ENCODE results near the gene TMEM131L.
"Not testable (repeated sequence)": the region's sequence is repeated elsewhere in the genome, so short reads cannot be mapped to it uniquely, and the experiment has no call there.

TMEM131L gene

DNA sequence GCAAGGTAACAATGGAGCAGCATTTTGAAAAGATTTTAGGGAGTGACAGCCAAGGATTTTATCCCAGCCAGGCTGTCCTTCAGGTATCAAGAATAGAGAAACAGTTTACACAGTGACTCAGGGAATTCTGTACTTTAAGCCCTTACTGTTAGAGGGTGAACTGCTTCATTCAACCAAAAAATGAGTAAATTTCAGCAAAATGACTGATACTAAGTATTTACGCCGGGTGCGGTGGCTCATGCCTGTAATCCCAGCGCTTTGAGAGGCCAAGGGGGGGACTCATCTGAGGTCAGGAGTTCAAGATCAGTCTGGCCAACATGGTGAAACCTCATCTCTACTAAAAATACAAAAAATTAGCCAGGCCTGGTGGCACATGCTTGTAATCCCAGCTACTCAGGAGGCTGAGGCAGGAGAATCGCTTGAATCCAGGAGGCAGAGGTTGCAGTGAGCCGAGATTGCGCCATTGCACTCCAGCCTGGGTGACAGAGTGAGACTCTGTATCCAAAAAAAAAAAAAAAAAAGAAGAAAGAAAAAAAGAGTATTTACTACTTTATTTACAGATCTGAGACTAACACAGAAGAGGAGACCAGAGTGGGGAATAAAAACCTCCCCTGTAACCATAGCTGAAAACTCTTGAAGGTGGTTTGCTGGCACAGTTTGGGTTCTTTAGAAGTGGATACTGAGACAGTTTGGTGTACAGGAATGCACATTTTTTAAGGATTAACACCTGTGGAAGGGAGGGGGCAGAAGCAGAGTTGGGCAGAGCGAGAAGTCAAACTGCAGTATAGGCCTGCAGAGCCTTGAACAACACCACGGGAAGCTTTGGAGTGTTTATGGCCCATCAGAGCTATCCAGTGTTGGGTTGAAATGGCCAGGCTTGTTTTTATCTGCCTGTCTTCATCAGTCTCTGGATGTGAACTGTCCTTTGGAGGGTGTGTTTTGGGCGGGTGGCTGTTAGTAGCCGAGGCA lies 40.5 kb downstream of the TMEM131L start:
- no peak for DNase-seq

DNA sequence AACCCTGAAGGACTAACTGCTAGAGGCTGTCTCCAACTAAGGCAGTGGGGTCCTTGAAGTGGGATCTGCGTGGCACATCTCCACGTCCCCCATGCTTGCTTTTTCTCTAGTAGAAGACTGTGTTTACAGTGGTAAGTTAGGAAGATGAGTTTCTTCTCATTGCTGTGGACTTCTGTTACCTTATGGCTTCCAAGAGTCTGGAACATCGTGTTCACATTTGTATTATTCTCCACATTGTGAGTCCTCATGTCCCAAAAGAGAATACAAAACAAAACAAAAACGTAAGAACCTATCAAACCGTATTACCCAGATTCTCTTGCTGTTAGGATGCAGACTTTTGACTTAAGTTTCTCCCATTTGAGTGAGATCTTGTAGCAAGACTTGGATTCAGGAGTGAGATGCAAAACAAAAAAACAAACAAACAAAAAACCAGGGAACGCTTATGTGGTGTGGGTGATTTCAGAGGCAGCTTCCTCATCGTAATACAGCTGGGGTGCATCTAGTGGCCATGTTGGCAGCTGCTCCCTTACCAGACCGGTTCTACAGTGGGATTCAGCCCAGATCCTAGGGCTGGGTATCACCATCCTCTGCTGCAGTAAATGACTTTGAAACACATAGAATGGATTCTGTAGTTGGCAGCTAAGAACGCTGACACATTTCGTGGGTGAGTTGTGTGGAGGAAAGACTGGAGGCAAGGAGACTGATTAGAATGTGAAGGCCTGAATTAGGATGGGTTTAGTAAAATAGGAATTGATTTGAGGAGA lies 41.3 kb downstream of the TMEM131L start:
- no peak for DNase-seq

DNA sequence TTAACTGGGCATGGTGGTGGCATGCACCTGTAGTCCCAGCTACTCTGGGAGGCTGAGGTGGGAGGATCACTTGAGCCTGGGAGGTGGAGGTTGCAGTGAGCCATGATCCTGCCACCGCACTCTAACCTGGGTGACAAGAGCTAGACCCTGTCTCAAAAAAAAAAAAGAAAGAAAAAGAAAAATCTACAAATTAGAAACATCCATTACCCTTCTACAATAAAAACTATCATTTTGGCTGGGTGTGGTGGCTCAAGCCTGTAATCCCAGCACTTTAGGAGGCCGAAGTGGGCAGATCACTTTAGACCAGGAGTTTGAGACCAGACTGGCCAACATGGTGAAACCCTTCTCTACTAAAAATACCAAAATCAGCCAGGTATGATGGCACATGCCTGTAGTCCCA lies 43.1 kb downstream of the TMEM131L start:
- DNase-seq: not testable (repeated sequence)

DNA sequence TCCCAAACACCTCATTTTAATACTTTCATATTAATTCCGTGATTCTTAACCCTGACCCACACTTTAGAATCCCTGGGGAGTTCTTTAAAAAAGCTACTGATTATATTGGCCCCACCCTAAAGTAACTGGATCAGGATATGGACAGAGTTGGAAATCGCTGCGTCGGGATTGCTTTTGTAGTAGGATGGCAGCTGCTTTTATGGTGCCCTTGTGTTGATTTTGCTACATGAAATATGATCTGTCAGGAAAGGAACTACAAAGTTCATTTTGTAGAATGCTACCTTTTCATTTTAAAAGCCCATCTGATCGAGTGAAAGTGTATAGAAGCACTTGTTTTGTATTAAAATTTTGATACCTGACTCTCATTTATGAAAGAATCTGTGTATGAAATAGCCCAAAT lies 43.6 kb downstream of the TMEM131L start:
- DNase-seq: no peak

DNA sequence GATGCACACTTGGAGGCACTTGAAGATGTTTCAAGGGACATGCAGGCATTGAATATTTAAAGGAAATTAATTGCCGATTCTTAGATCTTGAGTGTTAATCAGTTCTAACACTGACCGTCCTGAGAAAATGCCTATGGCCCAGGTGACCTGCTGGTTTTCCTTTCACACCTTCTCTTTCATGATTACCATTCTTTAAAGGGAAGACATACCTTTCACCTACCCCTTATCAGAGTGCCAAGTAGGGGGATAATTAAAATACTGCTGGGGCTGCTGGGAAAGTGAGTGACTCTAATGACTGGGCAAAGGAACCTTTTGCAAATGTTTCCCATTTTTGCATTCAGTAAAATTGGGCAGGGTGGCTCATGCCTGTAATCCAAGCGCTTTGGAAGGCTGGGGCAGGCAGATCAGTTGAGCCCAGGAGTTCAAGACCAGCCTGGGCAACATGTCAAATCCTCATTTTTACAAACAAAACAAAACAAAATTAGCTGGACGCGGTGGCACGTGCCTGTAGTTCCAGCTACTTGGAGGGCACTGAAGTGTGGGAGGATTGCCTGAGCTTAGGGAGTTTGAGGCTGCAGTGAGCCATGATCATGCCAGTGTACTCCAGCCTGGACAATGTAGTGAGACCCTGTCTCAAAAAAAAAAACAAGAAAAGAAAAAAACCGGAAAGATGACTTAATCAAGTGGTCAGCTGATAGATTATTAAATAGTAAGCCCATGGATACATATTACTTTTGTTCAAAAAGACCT lies 44.3 kb downstream of the TMEM131L start:
- no peak for DNase-seq

DNA sequence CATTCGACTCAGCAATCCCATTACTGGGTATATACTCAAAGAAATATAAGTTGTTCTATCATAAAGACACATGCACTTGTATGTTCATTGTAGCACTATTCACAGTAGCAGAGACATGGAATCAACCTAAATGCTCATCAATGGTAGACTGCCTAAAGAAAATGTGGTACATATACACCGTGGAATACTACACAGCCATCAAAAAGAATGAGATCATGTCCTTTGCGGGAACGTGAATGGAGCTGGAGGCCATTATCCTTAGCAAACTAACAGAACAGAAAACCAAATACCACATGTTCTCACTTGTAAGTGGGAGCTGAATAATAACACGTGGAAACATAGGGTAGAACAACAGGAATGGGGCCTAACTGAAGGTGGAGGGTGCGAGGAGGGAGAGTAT lies 44.9 kb downstream of the TMEM131L start:
- no peak for DNase-seq

DNA sequence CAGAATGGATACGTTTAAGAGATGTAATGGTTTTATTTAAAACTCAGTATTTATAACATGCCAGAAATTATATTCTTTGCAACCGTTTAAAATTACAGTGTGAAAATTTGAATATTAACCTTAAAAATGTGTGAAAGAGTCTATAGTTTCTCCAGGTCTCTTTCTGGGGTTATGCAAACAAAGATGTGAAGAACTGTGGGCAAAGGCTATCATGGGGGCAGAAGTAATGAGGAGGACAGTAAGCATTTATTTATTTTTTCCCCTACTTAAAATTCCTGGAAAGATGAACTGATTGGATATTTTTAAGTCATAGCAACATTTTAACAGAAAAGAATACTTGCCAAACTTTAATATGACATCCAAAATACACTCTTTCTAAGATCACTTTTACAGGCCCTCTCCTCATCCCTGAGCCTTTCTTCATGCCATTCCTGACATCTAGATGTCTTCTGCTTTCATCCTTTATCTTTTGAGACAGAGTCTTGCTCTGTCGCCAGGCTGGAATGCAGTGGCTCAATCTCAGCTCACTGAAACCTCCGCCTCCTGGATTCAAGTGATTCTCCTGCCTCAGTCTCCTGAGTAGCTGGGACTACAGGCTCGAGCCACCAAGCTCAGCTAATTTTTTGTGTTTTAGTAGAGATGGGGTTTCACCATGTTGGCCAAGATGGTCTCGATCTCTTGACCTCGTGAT lies 46.1 kb downstream of the TMEM131L start:
- no peak for DNase-seq

DNA sequence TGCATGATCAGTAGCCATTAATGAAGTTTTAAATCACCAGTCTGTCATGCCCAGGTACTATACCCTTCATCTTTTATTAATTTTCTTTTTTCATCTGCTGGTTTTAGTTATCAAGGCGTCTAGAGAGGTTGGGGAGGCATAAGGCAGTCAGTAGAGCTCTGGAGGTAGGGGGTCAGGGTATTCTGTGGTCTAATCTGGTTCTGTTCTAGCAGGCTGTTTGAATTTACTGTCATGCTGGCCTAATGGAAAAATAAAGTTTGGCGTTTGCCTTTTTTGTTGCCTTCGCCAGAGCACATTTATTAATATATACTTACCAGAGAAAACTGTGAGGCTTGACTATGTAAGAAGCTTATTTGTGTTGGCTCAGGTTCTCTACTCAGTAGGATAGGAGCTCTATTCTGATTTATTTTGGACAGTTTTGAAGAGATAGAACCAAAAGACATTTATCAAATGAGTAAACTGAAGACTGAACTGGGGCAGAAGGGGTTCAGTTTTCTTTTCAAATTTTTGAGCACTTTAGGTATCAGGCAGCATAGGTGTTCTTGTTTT lies 46.9 kb downstream of the TMEM131L start:
- no peak for DNase-seq

DNA sequence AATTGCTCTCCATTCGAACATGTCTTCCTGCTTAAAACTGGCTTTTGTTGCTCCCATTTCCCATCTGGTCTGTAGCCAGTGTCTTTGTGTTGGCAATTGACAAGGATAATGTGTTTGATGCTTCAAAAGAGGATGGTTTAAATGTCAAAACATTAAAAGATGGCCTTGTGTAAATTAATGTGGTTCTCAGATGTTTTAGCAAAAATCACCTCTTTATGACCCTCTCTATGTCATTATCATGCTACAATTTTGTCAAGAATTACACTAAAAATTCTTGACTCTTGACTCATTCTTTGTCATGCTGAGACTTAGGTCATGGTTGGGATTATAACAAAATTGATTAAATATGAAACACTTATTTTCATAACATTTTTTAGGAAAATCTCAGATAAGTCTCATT lies 47.4 kb downstream of the TMEM131L start:
- no peak for DNase-seq

DNA sequence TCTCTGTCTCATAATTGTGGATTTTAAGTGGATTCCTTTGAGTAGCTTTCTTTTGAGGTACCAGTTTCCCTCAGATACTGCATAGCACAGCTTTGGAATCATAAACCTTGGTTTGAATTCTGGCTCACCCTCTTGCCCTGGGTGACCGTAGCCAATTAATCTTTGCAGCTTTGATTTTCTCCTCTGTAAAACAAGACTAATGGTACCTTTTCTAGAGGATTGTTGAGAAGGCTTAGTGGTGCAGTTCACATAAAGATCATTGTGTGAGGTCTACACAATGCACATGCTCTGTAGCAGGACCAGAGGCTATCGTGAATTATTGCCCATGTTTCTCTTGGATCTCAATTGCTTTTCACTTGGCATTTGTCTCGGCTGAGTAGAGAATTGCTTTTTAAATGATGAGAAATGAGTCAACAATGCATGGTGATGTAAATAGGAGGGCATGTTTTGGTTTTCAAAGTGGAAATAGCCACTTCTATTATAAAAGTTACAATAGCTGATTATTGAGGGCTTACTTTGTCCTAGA lies 47.9 kb downstream of the TMEM131L start:
- no peak for DNase-seq

DNA sequence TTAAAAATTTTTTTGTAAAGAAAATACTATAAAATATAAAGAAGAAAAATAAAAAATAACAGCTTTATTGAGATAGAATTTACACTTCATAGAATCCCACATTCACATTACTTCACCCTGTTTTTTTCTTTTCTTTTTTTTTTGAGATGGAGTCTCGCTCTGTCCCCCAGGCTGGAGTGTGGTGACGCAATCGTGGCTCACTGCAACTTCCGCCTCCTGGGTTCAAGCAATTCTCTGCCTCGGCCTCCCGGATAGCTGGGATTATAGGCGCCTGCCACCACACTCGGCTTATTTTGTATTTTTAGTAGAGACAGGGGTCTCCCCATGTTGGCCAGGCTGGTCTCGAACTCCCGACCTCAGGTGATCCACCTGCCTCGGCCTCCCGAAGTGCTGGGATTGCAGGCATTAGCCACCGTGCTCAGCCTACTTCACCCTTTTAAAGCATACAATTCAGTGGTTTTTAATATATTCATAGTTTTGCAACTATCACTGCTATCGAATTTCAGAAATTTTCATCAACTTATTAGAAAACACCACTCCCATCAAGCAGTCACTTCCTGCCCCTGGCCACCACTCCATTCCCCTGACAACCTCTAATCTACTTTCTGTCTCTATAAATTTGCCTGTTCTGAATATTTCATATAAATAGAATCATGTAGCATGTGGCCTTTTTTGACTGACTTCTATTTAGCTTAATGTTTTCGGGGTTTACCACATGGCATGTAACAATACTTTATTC lies 48.7 kb downstream of the TMEM131L start:
- DNase-seq: no peak

DNA sequence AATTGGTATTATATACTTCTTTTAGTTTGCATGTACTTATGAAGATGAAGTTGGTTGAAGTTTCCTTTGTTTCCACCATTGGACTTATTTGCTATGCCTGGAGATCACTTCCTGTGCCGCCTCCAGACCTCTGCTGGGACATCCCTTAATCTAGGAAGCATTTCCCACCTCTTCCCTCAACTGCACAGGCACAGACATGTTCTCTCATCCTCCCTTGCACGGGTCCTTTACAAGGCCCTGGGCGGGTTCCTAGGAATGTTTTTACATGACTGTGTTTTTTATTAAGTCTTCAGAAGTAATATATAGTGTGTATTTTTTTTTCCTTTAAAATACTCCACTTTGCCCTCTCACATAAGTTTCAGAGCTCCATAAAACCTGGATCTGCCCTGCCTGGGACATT lies 51.0 kb downstream of the TMEM131L start:
- no peak for DNase-seq

DNA sequence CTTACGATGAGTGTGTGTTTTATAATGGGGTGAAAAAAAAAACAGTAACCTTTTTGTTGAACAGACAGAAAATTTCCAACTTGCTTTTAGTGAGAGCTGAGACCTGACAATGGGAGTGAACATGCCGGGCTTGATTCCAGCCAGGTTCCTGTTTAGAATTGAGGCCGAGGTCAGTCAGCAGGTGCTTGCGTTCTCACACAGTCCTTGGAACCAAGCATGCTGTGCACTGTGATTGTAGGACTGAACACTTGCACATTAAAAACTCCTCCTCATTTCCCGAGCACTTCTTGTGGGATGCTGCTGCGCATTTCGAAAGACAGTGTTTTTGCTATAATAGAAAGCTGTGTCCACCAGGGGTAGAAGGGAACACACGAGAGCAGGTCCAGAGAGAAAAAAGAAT lies 51.8 kb downstream of the TMEM131L start:
- no peak for DNase-seq

DNA sequence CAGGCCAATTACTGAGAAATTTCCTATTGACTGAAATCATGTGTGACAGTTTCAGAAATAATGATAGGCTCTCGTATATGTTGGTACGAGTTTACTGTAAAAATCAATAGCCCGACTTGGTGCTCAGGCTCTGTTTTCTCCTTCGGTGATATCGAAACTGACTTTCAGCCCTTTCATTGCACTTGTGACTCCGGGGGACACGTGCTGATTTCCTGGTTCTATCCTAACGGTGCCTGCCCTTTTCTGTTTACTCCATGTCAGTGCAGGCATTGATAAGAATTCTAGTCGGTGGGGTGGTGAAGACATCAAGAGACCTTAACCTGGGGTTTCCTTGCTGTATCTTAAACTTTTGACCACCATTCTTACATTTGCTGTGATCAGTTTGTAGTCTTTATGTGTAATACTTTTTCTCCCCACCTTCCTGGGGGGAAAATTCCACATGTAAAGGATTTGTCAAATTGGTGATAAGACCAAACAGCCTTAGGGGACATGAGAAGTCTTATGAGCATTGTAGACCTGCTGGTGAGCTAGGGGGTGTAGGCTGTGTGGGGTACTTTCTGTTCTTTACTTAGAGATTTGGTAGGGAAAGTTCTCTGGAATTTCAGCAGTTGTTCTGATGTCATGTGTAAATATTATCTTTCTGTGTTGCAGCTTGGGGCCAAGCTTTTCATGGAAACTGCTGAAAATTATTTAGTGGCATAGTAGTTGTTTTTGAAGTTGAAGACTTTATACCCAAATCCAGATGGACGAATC lies 52.7 kb downstream of the TMEM131L start:
- no peak for DNase-seq

DNA sequence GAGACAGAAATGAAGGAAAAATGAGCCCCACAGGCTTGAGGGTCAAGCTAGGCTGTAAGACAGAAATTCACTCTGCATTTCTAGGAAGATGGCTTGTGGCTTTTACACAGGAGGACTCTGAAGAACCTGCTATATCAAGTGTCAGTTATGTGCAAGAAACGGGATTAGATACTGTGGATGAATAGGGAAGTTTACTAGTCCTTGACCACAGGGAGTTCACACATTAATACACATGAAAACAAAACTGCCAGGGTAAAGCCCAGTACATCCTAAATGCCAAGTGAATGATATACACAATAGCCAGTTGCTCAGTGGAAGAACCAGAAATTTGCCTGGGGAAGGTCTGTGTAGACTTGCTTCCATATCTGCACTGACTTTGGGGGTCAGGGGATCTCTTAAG lies 53.5 kb downstream of the TMEM131L start:
- DNase-seq: no peak

DNA sequence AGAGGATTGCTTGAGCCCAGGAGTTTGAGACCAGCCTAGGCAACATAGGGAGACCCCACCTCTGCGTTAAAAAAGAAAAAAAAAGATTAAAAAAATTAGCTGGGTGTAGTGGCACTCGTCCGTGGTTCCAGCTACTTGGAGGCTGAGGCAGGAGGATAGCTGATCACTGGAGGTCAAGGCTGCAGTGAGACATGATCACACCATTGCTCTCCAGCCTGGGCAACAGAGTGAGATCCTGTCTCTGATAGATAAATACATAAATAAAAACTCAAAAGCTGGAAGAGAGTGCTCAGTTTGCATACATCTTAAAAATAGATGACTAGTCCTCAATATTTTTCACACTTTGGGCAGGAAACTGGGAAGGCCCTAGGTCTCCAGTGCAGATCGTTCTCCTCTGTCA lies 54.1 kb downstream of the TMEM131L start:
- no peak for DNase-seq

DNA sequence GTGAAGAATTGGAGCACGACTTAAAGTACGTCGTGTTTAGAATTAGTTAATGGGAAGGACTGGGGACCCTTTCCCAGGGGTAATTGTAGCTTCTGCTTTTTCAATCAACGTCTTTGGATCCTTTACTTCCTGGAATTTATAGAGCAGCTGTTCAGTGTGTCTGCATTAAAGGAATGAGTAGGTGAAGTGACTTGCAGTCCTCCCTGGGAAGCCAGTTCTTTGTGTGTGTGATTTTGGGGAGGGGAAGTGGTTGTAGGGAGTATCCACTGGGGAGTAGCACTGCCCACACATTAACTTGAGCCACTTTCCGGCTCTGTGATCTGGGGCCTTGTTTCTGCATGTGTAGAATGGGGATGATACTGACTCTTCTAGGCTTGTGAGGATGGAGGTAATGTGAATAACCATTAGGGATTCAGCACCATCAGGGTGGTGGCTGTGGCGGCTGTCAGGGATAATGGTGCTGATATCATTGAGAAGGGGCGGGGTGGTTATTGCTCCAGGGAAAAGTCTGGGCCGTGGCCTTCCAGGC lies 54.7 kb downstream of the TMEM131L start:
- no peak for DNase-seq

DNA sequence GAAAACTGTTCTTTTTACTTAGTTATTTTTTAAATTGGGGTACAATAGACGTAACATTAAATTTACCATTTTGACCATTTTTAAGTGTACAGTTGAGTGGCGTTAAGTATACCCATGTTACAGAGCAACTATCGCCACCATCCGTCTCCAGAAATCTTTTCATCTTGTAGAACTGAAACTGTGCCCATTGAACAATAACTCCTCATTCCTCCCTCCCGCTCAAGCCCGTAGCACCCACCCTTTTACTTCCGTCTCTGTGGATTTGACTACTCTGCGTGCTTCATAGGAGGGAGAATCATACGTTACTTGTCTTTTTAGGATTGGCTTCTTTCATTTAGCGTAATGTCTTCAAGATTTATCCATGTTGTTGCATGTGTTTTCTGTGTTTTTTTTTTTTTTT lies 55.3 kb downstream of the TMEM131L start:
- no peak for DNase-seq

DNA sequence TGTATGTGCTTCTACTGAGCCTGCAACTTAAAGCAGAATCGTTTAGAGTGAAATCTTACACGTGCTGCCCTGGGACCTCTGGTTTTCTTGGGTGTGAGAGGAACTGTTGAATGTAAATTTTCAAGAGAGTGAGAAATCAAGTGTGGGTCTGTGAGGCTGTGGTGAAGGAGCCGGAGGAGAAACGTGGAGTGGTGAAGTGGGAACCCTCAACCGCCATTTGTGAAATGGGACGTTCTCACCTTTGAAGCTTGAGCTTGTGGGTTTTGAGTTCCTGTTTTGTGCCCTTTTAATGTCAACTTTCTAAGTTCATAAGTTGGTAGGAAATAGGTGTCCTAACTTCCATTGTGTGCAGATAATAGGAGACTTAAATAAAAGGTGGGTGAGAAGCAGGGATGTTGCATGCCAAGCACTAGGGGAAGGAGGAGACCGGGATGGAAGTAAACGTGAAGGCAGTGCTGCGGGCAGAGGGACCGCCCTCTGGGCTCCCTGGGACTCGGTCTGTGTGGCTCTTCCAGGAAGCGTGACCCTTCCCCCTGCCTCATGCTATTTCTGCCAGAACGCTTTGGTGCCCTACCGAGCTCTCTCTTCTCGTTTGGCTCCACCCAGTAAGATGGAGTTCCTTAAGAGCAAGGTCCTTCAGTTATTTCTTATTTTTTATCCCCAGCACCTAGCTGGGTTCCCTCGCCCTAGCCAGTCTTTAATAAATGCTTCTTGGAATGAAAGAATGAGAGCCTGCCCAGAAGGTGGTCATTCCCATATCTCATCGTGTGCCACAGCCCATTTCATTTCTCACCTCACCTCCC lies 56.0 kb downstream of the TMEM131L start:
- DNase-seq: no peak

DNA sequence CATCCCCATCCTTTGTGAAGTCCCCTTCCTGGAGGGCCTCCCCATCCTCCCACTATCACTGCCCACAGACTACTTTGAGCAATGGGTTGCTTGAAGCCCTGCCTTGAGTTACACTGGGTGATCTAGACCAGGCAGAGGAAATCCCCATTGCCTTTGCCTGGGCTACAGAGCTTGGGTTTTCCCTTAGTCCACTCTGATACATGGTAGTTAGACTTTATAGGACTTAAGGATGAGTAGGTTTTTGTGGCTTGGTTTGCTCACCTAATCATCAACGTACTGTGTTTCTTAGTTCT lies 56.6 kb downstream of the TMEM131L start:
- DNase-seq: no peak
